HG02840 (cell line): ENCODE data around the gene FBXW2.
A peak's percentile ranks its signal among the peaks of the same experiment; 100 is the strongest.
"Not testable (repeated sequence)": the region's sequence is repeated elsewhere in the genome, so short reads cannot be mapped to it uniquely, and the experiment has no call there.

Experiments
- ATAC-seq: cut with Tn5 transposase; IDR thresholded peaks from one replicate; pipeline ENCODE4 v1.9.1; 2021; ENCODE audit warnings: mild to moderate bottlenecking, moderate library complexity, moderate number of reproducible peaks; ENCODE audit not compliant: unreplicated experiment, low FRiP score

FBXW2 gene, protein sequence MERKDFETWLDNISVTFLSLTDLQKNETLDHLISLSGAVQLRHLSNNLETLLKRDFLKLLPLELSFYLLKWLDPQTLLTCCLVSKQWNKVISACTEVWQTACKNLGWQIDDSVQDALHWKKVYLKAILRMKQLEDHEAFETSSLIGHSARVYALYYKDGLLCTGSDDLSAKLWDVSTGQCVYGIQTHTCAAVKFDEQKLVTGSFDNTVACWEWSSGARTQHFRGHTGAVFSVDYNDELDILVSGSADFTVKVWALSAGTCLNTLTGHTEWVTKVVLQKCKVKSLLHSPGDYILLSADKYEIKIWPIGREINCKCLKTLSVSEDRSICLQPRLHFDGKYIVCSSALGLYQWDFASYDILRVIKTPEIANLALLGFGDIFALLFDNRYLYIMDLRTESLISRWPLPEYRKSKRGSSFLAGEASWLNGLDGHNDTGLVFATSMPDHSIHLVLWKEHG

DNA sequence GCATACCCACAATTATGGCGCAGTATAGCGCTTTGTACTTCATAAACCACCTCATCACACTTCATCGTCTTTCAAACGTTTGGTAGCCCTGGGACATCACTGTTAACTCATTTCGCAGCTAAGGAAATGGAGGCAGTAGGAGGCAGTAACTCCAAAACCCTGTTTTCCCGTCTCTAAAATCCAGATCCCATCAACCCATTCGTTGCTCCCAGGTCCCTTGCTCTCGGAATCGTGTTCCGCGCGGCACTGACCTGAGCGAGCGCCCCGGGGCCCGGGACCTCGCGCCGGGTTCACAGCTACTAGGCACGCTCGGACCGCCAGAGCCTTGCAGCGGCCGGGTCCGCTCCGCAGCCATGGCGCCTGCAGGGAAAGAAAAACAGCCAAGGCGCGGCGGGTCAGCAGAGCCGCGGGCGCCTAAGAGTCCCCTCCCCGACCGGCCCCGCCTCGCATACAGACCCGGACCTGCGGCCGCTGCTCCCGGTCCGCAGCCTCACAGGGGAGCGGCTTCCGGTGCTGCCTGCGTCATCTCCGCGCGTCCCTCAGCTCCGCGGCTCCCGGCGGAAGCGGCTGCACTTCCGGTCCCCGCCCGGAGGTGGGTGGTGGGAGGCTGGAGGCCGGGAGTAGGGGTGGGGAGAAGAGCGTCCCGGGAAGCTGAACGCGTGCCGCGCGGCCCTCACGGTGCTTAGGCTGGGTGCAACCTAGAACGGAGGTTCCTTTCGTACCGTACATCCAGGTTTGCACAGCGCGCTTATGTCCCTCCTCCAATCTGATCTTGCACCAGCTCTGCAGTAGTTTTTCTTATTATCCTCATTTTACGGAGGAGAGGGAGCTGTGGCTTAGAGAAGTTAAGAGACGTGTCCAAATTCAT is at the start of gene FBXW2:
Gene FBXW2 (minus strand): TSS at position 519 of the 868 bp plus-strand sequence. CDS start 5,158 bp downstream, outside the sequence.
- ATAC-seq: peak; percentile 91

DNA sequence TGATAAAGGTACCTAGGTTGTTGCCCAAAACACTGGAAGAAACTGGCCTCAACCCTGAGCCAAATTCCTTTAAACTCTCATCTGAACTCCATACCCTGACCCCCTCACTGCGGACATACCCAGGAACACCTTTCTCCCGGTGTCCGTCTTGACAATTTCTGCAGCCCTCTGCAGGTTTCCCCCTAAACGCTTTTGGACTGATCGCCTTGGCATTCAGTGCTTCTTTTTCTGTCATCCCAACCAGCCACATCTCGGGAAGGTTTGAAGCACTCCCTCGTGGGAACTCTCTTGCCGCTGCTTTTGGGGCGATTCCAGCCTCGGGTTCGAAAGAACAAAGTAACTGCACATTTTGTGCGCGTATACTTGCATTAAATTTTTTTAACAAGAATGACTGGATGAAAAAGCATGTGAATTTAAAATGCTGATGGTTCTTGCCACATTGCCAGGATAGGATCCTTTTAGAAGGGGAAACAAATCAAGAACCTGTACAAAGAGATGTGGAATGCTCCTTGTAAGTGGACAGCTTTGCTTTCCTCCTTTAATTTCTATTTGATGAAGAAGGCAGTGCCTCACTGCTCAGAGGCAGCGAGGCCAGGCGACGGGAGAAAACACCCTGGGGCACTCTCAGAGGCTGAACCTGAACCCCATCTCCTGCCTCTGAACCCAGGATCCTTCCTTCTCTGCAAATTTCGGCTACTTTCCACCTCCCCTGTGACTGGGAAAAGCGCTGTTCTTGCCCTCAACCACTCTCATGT is 48.9 kb upstream of the FBXW2 start:
- no peak for ATAC-seq

DNA sequence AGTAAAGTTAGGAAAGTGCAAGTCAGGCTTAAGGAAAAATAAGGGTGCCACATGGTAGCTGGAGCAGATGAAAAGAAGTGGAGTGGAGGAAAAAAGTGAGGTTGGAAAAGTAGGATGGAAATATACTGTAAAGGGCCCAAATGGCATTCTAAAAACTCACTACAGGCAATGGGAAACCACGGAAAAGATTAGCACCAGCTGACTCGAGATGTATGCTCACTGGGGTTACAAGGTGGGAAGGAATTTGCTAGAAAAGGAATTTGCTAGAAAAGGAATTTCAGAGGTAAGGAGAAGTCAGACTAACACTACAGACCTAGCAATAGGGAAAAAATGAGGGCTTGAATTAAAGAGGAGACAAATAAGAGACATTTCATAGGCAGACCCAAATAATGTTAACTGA is 45.9 kb upstream of the FBXW2 start:
- ATAC-seq: no peak

DNA sequence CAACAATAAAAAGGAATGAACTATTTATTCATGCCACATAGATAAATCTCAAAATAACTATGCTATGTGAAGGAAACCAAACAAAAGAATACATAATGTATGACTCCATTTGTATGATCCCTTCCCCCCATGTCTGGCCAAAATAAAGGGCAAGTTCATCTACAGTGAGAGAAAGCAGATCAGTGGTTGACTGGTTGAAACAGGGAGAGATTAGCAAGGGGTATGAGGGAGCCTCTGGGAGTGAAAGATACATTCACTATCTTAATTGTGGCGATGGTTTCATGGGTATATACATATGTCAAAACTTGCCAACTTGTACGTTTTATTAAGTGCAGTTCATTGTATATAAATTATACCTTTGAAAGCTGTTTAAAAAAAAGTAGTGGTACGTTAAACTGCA is 44.7 kb upstream of the FBXW2 start:
- no peak for ATAC-seq

DNA sequence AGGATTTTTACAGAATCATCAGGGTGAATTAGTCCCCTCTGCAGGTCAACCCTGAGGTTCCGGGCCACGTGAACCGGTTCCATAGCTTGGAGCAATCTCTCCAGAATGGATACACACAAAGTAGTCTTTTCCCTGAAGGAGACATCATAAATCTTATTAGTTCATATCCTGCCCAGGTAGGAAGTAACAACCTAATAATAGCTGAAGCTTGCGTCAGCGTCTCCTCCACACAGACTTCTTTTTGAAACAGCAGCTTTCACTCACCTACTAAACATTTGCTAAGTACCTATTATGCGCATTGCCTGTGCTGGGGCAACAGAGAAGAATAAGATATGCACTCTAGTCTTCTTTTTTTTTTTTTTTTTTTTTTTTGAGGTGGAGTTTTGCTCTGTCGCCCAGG is 40.1 kb upstream of the FBXW2 start:
- no peak for ATAC-seq

DNA sequence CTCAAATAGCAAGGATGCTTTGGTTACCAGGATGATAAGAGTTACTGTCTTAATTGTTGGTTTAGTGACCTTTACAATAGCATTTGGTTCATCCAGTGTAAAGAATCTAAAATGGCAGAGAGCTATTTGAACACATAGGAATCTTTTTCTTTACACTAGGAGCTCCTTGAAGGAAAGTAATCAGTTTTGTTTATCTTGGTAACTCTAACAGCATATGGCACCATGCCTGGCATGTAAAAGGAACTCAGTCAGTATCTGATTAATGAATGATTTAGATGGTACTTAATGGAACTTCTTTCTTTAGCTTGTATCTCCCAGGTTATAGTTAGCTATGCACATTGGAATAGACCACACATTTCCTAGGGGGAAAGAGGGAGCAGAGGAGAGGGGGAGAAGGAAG is 39.6 kb upstream of the FBXW2 start:
- no peak for ATAC-seq

DNA sequence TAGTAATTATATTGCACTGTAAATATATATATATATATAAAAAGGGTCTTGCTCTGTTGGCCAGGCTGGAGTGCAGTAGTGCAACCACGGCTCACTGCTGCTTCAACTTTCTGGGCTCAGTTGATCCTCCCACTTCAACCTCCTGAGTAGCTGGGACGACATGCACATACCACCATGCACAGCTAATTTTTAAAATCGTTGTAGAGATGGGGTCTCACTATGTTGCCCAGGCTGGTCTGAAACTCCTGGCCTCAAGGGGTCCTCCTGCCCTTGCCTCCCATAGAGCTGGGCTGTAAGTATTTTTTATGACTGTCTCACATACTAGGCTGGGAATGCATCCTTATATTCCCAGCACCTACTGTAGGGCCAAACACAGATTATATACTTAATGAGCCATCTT is 37.6 kb upstream of the FBXW2 start:
- no peak for ATAC-seq

DNA sequence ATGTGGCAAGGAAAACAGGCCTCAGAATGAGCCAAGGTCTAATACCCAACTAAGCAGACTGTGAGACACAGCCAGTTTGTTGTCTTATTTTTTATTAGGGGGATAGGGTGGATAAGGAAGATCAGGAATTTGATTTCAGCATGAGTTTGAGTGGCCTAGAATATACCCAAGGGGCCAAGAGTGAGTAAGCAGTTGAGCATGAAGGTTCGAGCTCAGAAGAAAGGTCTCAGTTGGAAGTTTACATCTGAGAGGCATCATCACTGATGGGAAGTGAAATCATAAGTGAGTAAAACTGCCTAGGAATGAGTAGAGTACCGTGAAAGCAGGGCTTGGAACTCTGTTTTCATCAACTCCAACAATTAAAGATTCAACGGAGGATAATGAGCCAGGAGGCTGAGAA is 36.9 kb upstream of the FBXW2 start:
- ATAC-seq: no peak

DNA sequence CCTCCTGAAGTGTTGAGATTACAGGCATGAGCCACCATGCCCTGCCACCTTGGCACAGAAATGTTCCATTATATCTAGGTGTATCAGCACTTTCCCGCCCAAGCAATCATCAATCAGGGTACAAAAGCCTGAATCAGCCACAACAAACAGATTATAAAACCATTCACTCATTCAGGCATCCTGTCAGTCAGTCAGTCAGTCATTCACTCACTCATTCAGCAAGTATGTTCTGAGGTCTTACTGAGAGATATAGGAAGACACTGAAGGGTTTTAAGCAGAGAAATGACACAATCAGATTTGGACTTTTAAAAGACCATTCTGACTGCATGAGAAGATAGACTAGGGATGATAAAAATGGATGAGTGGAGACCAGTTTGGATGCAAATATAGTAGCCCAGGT is 36.4 kb upstream of the FBXW2 start:
- ATAC-seq: no peak

DNA sequence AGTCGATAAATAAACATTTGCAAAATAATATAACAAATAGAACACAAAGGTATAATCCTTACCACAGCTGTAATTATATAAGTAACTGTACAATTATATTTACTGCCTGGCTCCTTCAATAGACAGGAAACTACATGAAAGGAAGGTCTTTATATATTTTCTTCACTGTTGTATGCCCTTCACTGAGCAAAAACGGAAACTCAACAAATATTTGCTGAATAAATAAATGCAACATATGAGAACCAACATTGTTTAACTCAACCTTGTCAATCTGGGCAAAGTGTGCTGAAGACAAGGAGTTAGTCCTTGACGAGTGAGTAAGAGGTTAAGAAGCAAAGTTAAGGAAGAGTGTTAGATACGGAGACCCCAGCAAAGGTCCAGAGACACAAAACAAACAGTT is 26.9 kb upstream of the FBXW2 start:
- no peak for ATAC-seq

DNA sequence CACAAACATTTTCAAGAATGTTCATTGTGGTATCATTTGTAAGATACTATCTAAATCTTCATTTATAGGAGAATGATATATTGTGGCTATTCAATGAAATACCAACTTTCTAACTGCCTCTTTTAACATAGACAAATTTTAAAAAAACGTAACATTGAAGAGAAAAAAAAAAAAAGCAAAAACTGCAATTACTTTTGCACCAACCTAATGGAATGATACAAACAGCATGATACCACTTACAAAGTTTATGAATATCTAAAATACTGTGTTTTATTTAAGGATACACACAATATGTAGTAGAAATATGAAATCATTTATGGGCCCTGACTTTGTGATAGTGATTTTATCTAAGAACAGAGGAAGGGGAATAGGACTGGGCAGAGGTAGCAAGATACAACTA is 25.4 kb upstream of the FBXW2 start:
- no peak for ATAC-seq

DNA sequence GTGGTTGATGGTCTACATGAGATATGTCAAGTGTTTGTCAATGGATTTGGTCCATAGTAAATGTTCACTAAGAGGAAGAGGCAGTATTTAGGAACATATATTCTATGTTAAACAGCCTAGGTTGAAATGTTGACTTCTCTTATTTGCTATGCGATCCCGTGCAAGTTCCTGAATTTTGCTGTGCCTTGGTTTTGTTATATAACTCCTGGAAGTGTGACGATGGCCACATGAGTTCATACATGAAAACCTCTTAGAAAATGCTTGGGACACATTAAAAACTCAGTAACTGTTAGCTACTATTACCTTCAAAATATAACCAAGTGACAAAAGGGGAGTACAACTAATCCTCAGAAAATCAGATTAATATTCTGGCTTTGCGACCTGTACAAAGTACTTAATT is 21.9 kb upstream of the FBXW2 start:
- ATAC-seq: no peak

DNA sequence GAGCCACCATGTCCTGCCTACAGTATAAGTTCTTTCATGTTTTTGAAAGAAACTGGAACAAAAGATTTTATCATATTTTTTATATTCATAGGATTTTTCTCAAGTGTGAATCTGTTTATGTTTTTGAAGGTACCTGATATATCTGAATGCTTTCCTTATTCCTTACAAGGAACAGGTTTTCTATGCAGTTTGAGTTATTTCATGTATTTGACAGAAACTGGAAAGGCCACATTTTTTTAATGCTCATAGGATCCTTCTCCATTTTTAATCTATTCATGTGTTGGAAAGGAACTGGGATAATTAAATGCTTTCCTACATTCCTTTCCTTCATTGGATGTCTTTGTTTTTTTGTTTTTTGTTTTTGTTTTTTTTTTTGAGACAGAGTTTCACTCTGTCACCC is 15.7 kb upstream of the FBXW2 start:
- ATAC-seq: no peak

DNA sequence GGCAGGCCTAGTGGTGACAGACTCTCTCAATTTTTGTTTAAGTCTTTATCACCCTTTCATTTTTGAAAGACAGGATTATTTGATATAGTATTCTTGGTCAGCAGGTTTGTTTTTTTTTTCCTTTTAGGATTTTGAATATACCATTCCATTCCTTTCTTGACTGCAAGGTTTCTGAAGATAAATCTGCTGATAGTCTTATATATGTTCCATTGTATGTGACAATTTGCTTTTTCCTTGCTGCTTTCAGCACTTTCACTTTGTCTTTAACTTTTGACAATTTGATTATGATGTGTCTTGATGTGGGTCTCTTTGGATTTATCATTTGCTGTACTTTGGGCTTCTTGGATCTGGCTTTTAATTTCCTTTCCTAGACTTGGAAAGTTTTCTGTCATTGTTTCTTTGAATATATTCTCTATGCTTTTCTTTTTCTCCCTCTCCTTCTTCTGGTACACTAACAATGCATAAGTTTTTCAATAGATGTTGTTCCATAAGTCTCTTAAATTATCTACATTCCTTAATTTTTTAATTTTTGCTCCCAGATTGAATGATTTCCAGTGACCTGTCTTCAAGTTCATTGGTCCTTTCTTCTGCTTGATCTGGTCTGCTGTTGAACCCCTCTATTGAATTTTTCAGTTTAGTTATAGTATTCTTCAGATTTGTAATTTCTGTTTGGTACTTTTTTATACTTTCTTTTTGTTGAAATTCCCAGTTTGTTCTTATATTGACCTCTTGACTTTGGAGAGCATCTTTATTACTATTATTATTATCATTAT is 14.6 kb upstream of the FBXW2 start:
- no peak for ATAC-seq

DNA sequence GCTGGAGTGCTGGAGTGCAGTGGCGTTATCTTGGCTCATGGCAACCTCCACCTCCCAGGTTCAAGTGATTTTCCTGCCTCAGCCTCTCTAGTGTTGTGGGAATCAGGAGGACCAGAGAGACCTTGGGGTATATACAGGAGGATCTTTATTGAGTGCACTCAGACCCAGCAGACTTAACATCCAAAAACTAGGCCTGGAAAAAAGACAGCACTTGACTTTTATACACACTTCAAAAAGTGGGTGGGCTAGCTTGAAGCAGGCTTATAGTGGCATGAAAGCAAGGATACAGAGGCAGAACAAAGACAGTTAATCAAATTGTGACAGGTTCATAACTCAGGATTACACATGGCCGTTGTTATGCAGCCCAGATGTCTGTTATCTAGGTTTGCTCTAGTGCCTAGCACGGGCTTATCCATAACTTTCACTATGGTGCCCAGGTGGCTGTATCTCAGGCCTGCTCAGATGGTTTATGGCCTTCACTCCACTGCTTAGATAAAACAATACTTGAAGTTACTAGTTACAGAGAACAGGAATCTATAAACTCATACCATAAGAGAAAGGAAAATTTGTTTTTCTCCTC is 11.7 kb upstream of the FBXW2 start:
- not testable (repeated sequence) for ATAC-seq

DNA sequence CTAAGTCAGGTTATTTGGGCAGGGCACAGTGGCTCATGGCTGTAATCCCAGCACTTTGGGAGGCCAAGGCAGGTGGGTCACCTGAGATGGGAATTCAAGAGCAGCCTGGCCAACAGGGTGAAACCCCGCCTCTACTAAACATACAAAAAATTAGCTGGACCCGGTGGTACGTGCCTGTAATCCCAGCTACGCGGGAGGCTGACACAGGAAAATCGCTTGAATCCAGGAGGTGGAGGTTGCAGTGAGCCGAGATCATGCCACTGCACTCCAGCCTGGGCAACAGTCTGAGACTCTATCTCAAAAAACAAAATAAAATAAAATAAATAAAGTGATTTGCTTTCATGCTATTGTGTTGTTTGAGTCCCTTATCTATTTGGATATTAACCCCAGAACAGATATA is 8.2 kb upstream of the FBXW2 start:
- no peak for ATAC-seq

DNA sequence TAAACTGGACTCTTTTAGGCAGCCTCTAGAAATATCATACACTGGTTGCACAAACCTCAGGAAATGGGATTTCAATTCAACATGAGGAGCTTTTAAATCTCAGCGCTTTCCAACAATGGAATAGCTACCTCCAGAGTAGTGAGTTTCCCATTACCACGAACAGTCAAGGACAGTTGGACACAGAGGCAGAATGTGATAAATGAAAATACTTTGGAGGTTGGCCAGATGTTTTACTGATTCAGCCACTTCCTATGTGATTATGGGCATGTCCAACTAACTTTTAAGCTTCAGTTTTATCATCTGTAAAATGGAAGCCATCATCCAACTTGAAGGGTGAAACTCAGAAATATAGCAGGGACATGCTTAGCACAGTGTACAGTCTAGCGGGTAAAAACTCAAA is 2.1 kb downstream of the FBXW2 start:
- ATAC-seq: no peak

DNA sequence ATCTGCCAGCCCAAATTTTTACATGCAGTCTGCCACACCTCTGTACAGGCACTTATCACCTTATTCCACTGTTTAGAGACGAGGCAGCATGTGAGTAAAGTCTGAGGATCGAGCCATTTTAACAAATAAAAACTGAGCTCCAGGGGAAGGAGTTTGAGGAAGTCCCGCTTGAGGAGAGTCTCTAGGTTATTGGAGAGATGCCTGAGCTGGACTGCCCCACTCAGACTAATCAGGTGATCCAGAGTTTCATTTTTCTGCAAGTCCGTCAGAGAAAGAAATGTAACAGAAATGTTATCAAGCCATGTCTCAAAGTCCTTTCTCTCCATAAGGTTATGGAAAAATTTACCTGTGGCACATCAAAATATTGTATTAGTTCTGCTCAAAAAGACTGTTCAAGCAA is 5.3 kb downstream of the FBXW2 start:
- ATAC-seq: no peak

DNA sequence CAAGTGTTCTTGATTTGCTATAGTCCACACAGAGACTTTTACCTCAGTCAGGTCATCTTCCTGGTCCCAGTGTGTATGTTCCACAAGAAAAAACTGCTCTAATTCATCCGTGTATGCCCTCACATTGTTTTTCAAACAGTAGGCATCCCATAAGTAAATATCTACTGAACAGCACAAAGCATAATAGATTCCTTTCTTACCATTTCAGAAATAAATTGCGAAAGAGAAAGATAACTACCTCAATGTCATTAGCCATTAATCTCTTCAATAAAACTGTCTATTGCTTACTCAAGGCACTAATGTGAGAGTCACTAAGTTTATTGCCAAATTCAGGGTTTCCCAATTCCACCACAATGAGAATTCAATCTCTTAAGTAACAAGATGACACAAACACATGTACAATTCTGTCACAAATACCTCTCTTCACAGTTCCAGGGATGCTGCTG is 9.6 kb downstream of the FBXW2 start:
- no peak for ATAC-seq

DNA sequence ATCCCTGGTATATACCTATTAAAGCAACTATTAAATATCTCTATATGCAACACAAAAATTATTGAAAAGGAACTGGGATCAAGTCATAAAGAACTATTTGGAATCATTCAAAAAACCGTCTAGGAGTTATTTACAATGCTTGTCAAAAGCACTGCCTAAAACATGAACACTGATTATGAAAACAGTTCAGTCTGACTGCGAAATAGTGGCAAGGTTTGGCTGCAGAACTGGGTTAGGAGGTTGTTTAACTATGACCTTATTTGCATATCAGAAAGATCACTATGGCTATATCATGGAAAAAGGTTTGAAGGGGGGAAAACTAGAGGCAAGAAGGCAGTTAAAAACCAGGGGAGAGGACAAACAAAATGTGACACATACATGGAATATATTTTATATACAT is 12.0 kb downstream of the FBXW2 start:
- ATAC-seq: no peak
